ENCODE data around the gene LDLRAD4.

- TF ChIP-seq EZH2 (IDR thresholded peaks at IDR 0.05), result no peak
- no peak for TF ChIP-seq POLR2AphosphoS5 (IDR thresholded peaks at IDR 0.05; ENCODE audit: borderline replicate concordance, low read depth, low read length)
- TF ChIP-seq FOXP2 (optimal IDR thresholded peaks at IDR 0.05; ENCODE audit: control extremely low read depth, extremely low read length, insufficient read depth), result no peak
These were observed 186.9 kb downstream of the LDLRAD4 start for GRCh38 chr18:13405305-13406038.

Data from SK-N-MC (cell line).